Retinal pigment epithelial cell (primary cell): ENCODE results near the gene JAG2.
A peak's percentile ranks its signal among the peaks of the same experiment; 100 is the strongest.

ENCODE experiments used
- DNase-seq: peaks from one replicate; pipeline ENCODE4 v3.0.0-alpha.2; 2010; ENCODE audit warnings: low read depth
- H3K4me3 ChIP-seq: 2 replicates; pipeline ENCODE4 v1.5.1; 2011; ENCODE audit warnings: mild to moderate bottlenecking, low read length, control low read depth, moderate library complexity
- TF ChIP-seq, protein P1 (sequence below): conservative IDR thresholded peaks from 2 replicates; pipeline ENCODE4 v1.5.1; 2011; ENCODE audit warnings: low read depth, low read length, control low read depth, inconsistent platforms

Gene JAG2

GRCh38 chr14:105184461-105184860, 15.9 kb upstream of the JAG2 start:
- H3K4me3 ChIP-seq = no peak overlapping the region
- no peak for DNase-seq
- TF ChIP-seq, protein P1, sequence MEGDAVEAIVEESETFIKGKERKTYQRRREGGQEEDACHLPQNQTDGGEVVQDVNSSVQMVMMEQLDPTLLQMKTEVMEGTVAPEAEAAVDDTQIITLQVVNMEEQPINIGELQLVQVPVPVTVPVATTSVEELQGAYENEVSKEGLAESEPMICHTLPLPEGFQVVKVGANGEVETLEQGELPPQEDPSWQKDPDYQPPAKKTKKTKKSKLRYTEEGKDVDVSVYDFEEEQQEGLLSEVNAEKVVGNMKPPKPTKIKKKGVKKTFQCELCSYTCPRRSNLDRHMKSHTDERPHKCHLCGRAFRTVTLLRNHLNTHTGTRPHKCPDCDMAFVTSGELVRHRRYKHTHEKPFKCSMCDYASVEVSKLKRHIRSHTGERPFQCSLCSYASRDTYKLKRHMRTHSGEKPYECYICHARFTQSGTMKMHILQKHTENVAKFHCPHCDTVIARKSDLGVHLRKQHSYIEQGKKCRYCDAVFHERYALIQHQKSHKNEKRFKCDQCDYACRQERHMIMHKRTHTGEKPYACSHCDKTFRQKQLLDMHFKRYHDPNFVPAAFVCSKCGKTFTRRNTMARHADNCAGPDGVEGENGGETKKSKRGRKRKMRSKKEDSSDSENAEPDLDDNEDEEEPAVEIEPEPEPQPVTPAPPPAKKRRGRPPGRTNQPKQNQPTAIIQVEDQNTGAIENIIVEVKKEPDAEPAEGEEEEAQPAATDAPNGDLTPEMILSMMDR = no peak

DNA sequence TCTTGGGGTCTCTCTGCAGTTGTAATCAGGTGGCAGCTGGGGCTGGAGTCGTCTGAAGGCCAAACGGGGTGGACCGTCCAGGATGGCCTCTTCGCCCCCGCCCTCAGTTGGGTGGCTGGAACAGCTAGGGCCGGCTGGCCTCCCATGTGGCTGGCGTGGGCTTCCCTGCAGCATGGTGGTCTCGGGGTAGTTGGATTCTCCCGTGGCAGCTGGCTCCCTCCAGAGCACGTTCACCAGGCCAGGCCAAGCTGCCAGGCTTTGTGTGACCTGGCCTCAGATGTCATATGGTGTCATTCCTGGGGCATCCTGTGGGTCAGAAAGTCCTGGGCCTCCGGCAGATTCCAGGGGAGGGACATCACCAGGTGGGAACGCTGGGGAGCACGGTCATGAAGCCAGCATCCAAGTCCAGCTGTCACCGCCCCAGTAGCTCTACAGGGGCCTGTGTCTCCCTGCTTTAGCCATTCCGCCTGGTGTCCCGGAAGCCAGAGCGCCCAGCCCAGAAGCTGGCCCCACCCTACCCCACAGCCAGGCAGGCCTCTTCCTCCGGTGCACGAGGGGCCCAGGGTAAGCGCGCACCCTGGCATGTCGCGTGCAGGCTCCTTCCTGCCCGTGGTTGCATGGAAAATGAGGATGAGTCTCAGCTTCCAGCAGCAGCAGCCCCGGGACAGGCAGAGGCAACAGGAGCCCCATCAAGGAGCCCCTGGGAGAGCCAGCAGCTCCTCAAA, 13.9 kb upstream of the JAG2 start:
- no peak for DNase-seq
- H3K4me3 ChIP-seq = no peak overlapping the region
- TF ChIP-seq, protein P1 = no peak

- TF ChIP-seq, protein P1 = no peak
- peak overlapping the region; percentile 27 for H3K4me3 ChIP-seq
- DNase-seq = no peak
Observed at GRCh38 chr14:105181549-105182295, 13.1 kb upstream of the JAG2 start.

- TF ChIP-seq, protein P1 = no peak
- DNase-seq = no peak
- peak within 1 kb of the TSS; percentile 62 for H3K4me3 ChIP-seq
Observed at GRCh38 chr14:105180592-105181548, 12.3 kb upstream of the JAG2 start, which contains the start of gene NUDT14. TSS of gene NUDT14 (minus strand) at chr14:105181312. CDS start at chr14:105181209, 103 bp downstream.

DNA sequence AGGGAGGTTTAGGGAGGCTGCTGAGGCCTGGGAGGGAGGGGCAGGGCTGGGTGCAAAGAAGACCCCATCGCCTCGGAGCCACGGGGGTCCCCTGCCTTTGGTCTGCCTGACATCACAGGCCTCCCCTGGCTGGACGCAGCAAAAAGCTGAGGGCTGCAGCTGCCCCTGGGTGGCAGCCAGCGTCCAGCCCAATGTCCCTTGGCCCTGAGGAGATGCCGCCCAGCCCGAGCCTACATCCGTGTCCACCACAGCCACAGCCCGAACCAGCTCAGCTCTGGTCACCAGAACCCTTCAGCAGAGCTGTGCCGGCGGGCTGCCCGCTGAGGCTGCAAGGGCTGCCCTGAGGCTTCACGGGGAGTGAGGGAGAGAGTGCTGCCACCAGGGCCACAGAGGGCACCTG, 10.6 kb upstream of the JAG2 start:
- no peak overlapping the region for H3K4me3 ChIP-seq
- no peak for DNase-seq
- TF ChIP-seq, protein P1 = no peak

- DNase-seq = no peak
- H3K4me3 ChIP-seq = no peak overlapping the region
Observed at GRCh38 chr14:105178868-105179140, 10.2 kb upstream of the JAG2 start.

More at GRCh38 chr14:105178868-105179140, 10.2 kb upstream of the JAG2 start:
- TF ChIP-seq, protein P1 = no peak
